Peyer's patch (tissue), 4 donors: ENCODE data around the gene ZBTB20. TPM values are rescaled to one million over a fixed set of nuclear protein-coding genes. Genes with fewer than 3 reads are reported as not detected.

Source experiments
- DNase-seq, 3 donors: peaks; one replicate each; pipeline ENCODE4 v3.0.0-alpha.2; 2017 to 2019
- H3K27ac ChIP-seq, 4 donors: fragments of 200-600 bp; sonication (generic); one replicate each; pipeline ENCODE4 v1.5.1; 2016 to 2019
- H3K27me3 ChIP-seq, 2 donors: fragments of 200-600 bp; sonication (generic); one replicate each; pipeline ENCODE4 v1.5.1; 2019
- H3K36me3 ChIP-seq, 3 donors: fragments of 200-600 bp; sonication (generic); one replicate each; pipeline ENCODE4 v1.5.1; 2016 to 2019
- H3K4me1 ChIP-seq, 4 donors: fragments of 200-600 bp; sonication (generic); one replicate each; pipeline ENCODE4 v1.5.1; 2016 to 2019
- H3K4me3 ChIP-seq, 4 donors: fragments of 200-600 bp; sonication (generic); 1 replicate in 3 of 4; 2 replicates in 1 of 4; pipeline ENCODE4 v1.5.1; 2016 to 2019; ENCODE audit warnings: mild to moderate bottlenecking in 1 of 4
- H3K9me3 ChIP-seq, 4 donors: fragments of 200-600 bp; sonication (generic); one replicate each; pipeline ENCODE4 v1.5.1; 2016 to 2019; ENCODE audit warnings: mild to moderate bottlenecking in 1 of 4
- POLR2A ChIP-seq, 2 donors: fragments of 450-650 bp; IDR thresholded peaks; one replicate each; pipeline ENCODE4 v1.5.1; 2017; ENCODE audit warnings: antibody characterized with exemption in 2 of 2, mild to moderate bottlenecking in 2 of 2, moderate library complexity in 2 of 2
- total RNA-seq, 4 donors: library from RNA; depleted of rRNA; stranded (reverse); fragments of >200 nt; gene quantifications; one replicate each; pipeline ENCODE4 v1.1.0, GENCODE V29; 2016
- TF ChIP-seq, protein P1 (sequence below), 6 experiments: fragments of 450-650 bp in 4 of 6; fragments of 200-600 bp in 2 of 6; sonication (generic) in 1 of 6; IDR thresholded peaks; one replicate each; pipeline ENCODE4 v1.5.1; 2017 to 2019; ENCODE audit warnings: antibody characterized with exemption in 6 of 6, mild to moderate bottlenecking in 3 of 6, moderate library complexity in 1 of 6

ZBTB20 gene
- total RNA-seq, 4 donors from 2014 or later, result 19.6 to 135 (median 57.2) TPM

- Histone ChIP-seq H3K27me3 (no peaks in the 10 kb centered on the region), H3K4me3 (no peak overlapping the region), H3K4me1 (no peaks in the 10 kb centered on the region), H3K9me3 (no peaks in the 10 kb centered on the region), H3K36me3 (no peaks in the 10 kb centered on the region), H3K27ac (peak overlapping the region in 1 of 4 donors; percentile 8)
- DNase-seq, result peak in 1 of 3 donors; percentile 69
- TF ChIP-seq, protein P1, sequence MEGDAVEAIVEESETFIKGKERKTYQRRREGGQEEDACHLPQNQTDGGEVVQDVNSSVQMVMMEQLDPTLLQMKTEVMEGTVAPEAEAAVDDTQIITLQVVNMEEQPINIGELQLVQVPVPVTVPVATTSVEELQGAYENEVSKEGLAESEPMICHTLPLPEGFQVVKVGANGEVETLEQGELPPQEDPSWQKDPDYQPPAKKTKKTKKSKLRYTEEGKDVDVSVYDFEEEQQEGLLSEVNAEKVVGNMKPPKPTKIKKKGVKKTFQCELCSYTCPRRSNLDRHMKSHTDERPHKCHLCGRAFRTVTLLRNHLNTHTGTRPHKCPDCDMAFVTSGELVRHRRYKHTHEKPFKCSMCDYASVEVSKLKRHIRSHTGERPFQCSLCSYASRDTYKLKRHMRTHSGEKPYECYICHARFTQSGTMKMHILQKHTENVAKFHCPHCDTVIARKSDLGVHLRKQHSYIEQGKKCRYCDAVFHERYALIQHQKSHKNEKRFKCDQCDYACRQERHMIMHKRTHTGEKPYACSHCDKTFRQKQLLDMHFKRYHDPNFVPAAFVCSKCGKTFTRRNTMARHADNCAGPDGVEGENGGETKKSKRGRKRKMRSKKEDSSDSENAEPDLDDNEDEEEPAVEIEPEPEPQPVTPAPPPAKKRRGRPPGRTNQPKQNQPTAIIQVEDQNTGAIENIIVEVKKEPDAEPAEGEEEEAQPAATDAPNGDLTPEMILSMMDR (IDR thresholded peaks at IDR 0.05), result no peak
- no peak for TF ChIP-seq POLR2A (IDR thresholded peaks at IDR 0.05)
Observed at GRCh38 chr3:114706591-114707232, 440.4 kb downstream of the ZBTB20 start.

DNA sequence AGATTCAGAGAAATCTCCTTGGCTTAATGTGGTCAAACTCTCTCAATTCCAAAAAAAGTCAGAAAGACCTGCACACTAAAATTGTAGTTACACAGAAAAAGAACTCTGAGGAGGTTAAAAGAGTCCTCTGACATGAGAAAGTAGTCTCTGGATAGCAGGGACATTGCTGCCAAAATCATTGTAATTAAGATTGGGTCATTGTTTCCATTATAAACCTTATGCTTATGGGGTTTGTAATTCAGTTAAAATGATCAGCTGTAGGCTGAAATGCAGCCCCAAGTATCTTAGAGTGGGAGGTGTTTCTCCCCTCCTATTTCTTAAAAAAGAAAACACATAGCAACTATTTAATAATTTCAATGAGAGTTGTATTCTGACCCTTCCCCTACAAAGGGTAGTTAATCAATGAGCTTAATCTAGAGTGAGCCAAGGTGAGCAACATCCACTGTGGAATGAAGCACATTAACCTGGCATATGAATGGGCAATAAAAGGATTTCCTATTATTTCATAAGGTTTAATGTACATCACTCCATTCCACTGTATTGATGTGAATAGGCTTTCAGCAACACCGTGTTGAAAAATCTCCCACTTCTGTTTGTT is 446.4 kb downstream of the ZBTB20 start:
- no peak overlapping the region for H3K27ac ChIP-seq
- TF ChIP-seq, protein P1 (IDR thresholded peaks at IDR 0.05), result no peak
- TF ChIP-seq POLR2A (IDR thresholded peaks at IDR 0.05), result no peak

DNA sequence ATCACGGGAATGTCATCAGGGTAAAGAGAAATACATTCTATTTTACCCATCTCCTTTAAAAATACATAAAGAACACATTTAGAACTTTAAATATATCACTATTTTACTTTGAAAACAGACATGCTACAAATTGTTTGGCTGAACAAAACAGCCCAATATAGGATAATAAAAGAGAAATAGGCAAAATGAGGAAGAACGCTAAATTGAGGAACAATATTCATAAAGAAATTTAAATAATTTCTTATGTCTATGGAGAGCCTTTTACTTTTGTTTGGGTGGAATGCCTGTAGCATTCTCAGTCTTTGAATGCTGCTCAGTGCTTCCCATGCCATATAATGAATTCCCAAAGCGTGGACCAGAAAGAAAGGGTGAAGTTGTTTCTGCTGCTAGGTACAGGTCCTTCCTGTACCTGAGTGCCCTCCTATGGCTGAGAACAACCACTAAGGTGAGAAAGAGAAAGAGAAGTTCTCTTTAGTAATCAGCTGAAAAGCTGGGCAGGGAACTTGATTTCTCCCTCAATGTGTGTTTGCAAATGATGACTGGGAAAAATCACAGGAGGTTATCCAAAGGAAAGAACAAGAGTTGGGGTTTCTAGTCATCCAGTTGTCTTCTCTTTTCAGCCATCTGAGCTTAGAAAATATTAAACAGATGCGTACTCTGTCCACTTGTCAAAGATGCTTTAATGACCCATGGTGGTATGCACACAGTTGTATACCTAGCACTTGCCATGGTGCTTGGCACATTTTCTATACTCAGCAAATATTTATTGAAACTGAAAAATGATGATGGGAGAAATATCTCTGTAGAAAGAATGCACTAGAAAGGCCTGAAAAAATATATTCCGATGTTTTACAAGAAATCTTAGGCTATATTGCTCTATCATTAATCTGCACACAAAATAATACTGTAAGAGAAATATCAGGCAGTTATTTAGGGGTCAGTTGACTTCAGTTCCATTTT is 448.7 kb downstream of the ZBTB20 start:
- TF ChIP-seq, protein P1 (IDR thresholded peaks at IDR 0.05), result no peak
- no peak for TF ChIP-seq POLR2A (IDR thresholded peaks at IDR 0.05)
- DNase-seq, result no peak
- no peak overlapping the region for H3K4me3 ChIP-seq
- no peak overlapping the region for H3K27ac ChIP-seq
- no peaks in the 10 kb centered on the region for H3K4me1 ChIP-seq
- no peaks in the 10 kb centered on the region for H3K27me3 ChIP-seq
- H3K36me3 ChIP-seq, result no peaks in the 10 kb centered on the region
- H3K9me3 ChIP-seq, result no peaks in the 10 kb centered on the region

More for the DNA sequence above, 446.4 kb downstream of the ZBTB20 start:
- DNase-seq, result no peak
- H3K36me3 ChIP-seq, result no peaks in the 10 kb centered on the region
- H3K4me1 ChIP-seq, result no peaks in the 10 kb centered on the region
- no peak overlapping the region for H3K4me3 ChIP-seq
- no peaks in the 10 kb centered on the region for H3K27me3 ChIP-seq
- H3K9me3 ChIP-seq, result no peaks in the 10 kb centered on the region

DNA sequence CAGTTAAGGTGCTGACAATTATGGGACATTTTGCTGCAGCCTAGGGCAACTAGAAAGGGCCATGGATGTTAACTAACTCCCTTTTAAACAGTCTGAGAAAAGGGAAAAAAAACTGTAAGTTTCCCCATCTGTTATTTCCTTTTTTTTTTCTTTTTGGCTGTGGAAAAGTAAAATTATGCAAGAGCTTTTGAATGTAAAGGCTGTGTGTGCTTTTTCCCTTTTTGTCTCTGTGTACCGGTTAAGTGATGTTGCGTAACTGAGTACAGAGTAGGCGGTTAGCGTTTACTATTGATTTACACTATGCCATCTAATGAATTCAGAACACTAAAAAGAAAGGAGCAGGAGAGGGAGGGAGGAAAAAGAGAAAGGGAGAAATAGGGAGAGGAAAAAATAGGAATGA is 449.7 kb downstream of the ZBTB20 start:
- H3K36me3 ChIP-seq, result no peaks in the 10 kb centered on the region
- DNase-seq, result no peak
- H3K4me3 ChIP-seq, result no peak overlapping the region
- no peak for TF ChIP-seq POLR2A (IDR thresholded peaks at IDR 0.05)
- TF ChIP-seq, protein P1 (IDR thresholded peaks at IDR 0.05), result no peak
- H3K4me1 ChIP-seq, result no peaks in the 10 kb centered on the region
- no peaks in the 10 kb centered on the region for H3K27me3 ChIP-seq
- H3K27ac ChIP-seq, result no peak overlapping the region
- no peaks in the 10 kb centered on the region for H3K9me3 ChIP-seq

DNA sequence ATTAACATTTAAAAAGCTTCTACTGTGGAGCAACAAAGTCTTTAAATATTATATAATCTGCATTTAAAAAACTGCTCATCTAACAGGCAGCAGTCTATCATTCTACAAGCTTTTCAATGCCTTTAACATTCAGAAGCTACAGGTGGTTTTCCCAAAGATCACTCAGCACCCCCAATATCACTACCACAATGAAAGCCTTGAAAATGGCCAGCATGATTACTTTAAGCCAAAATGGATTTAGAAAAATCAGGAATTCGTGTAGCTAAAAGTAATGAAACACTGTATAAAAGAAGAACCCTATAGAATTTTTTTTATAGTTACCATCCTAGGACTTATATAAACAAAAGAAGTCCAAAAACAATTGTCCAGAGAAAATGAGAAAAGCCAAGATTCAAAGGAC is 452.8 kb downstream of the ZBTB20 start:
- H3K9me3 ChIP-seq, result no peaks in the 10 kb centered on the region
- no peaks in the 10 kb centered on the region for H3K27me3 ChIP-seq
- TF ChIP-seq POLR2A (IDR thresholded peaks at IDR 0.05), result no peak
- TF ChIP-seq, protein P1 (IDR thresholded peaks at IDR 0.05), result no peak
- no peaks in the 10 kb centered on the region for H3K4me1 ChIP-seq
- H3K4me3 ChIP-seq, result no peak overlapping the region
- no peaks in the 10 kb centered on the region for H3K36me3 ChIP-seq
- no peak for DNase-seq
- no peak overlapping the region for H3K27ac ChIP-seq
